ENCODE results near the gene MSI2.

The MSI2 gene

GRCh38 chr17:57391076-57391825 is 134.9 kb downstream of the MSI2 start:
- CTCF ChIA-PET = no interaction called here
- TF ChIP-seq CTCF (conservative IDR thresholded peaks at IDR 0.05; ENCODE audit: low read depth) = no peak
- no peak overlapping the region for H3K27ac ChIP-seq
- no peak for DNase-seq (ENCODE audit: low spot score)
- POLR2A ChIA-PET (ENCODE audit: low non-redundant PET) = no interaction called here

GRCh38 chr17:57391857-57392471 is 135.6 kb downstream of the MSI2 start:
- CTCF ChIA-PET = no interaction called here
- H3K27ac ChIP-seq = no peak overlapping the region
- TF ChIP-seq CTCF (conservative IDR thresholded peaks at IDR 0.05; ENCODE audit: low read depth) = no peak
- POLR2A ChIA-PET (ENCODE audit: low non-redundant PET) = no interaction called here
- no peak for DNase-seq (ENCODE audit: low spot score)

- H3K27ac ChIP-seq = no peak overlapping the region
- no peak for TF ChIP-seq CTCF (conservative IDR thresholded peaks at IDR 0.05; ENCODE audit: low read depth)
- CTCF ChIA-PET = no interaction called here
- POLR2A ChIA-PET (ENCODE audit: low non-redundant PET) = no interaction called here
- DNase-seq (ENCODE audit: low spot score) = no peak
Measured at GRCh38 chr17:57393368-57393767, 137.0 kb downstream of the MSI2 start.

GRCh38 chr17:57394375-57394774 is 138.1 kb downstream of the MSI2 start:
- POLR2A ChIA-PET (ENCODE audit: low non-redundant PET) = no interaction called here
- CTCF ChIA-PET = no interaction called here
- no peak for DNase-seq (ENCODE audit: low spot score)
- no peak for TF ChIP-seq CTCF (conservative IDR thresholded peaks at IDR 0.05; ENCODE audit: low read depth)
- H3K27ac ChIP-seq = no peak overlapping the region

- no peak for DNase-seq (ENCODE audit: low spot score)
- TF ChIP-seq CTCF (conservative IDR thresholded peaks at IDR 0.05; ENCODE audit: low read depth) = no peak
- no peak overlapping the region for H3K27ac ChIP-seq
- ChIA-PET CTCF (no interaction called here), POLR2A (ENCODE audit: low non-redundant PET) (no interaction called here)
Measured at GRCh38 chr17:57395721-57396321, 139.5 kb downstream of the MSI2 start.

- no peak for DNase-seq (ENCODE audit: low spot score)
- no peak overlapping the region for H3K27ac ChIP-seq
- TF ChIP-seq CTCF (conservative IDR thresholded peaks at IDR 0.05; ENCODE audit: low read depth) = no peak
- POLR2A ChIA-PET (ENCODE audit: low non-redundant PET) = no interaction called here
- CTCF ChIA-PET = interaction anchor here (0.7 kb wide), 1 partner anchor 60 kb away, joined by 3 read pairs; no protein-coding TSS in a partner anchor
Measured at GRCh38 chr17:57396511-57396921, 140.2 kb downstream of the MSI2 start.
